GM18511 (cell line): ENCODE data around the gene C2orf81.
"Not testable (repeated sequence)": the region's sequence is repeated elsewhere in the genome, so short reads cannot be mapped to it uniquely, and the experiment has no call there.

ENCODE experiments used
- ATAC-seq: cut with Tn5 transposase; IDR thresholded peaks from one replicate; pipeline ENCODE4 v1.9.1; 2021; ENCODE audit warnings: mild to moderate bottlenecking, moderate library complexity; ENCODE audit not compliant: unreplicated experiment

Gene C2orf81

GRCh38 chr2:74424139-74424992 lies 2.9 kb upstream of the C2orf81 start:
- no peak for ATAC-seq

GRCh38 chr2:74423231-74424095 lies 2.0 kb upstream of the C2orf81 start:
- no peak for ATAC-seq

GRCh38 chr2:74420443-74421103 lies 846 bp downstream of the C2orf81 start:
- not testable (repeated sequence) for ATAC-seq

GRCh38 chr2:74420006-74420405 lies 1.4 kb downstream of the C2orf81 start:
- ATAC-seq: no peak

GRCh38 chr2:74419345-74419744 lies 2.1 kb downstream of the C2orf81 start:
- no peak for ATAC-seq

GRCh38 chr2:74418312-74418711 lies 3.1 kb downstream of the C2orf81 start:
- ATAC-seq: no peak

- no peak for ATAC-seq
Measured at GRCh38 chr2:74417763-74418162, 3.7 kb downstream of the C2orf81 start.

- no peak for ATAC-seq
Measured at GRCh38 chr2:74417197-74417596, 4.2 kb downstream of the C2orf81 start.

GRCh38 chr2:74416778-74417177 lies 4.6 kb downstream of the C2orf81 start:
- ATAC-seq: no peak

GRCh38 chr2:74415762-74416395 lies 5.5 kb downstream of the C2orf81 start:
- ATAC-seq: no peak

GRCh38 chr2:74414881-74415761 lies 6.3 kb downstream of the C2orf81 start:
- ATAC-seq: no peak

- ATAC-seq: no peak
Measured at GRCh38 chr2:74414441-74414840, 7.0 kb downstream of the C2orf81 start.

- no peak for ATAC-seq
Measured at GRCh38 chr2:74413001-74413698, 8.3 kb downstream of the C2orf81 start.

GRCh38 chr2:74407682-74408081 lies 13.7 kb downstream of the C2orf81 start:
- no peak for ATAC-seq

- ATAC-seq: peak; percentile 72
Measured at GRCh38 chr2:74406035-74406434, 15.4 kb downstream of the C2orf81 start.

GRCh38 chr2:74401891-74402290 lies 19.5 kb downstream of the C2orf81 start:
- ATAC-seq: no peak

- no peak for ATAC-seq
Measured at GRCh38 chr2:74399785-74400184, 21.6 kb downstream of the C2orf81 start.

GRCh38 chr2:74396149-74396548 lies 25.3 kb downstream of the C2orf81 start:
- no peak for ATAC-seq

GRCh38 chr2:74393525-74393924 lies 27.9 kb downstream of the C2orf81 start:
- ATAC-seq: no peak

GRCh38 chr2:74392449-74392743 lies 29.0 kb downstream of the C2orf81 start:
- no peak for ATAC-seq
